WTC11 (cell line): ENCODE results near the gene ZNF787. TPM values are rescaled to one million over a fixed set of nuclear protein-coding genes. Genes with fewer than 3 reads are reported as not detected.

ENCODE experiments used
- ATAC-seq: fragments of 200-7000 bp; cut with Tn5 transposase; 2 replicates; pipeline ENCODE4 v1.10.0; 2021; ENCODE audit warnings: mild to moderate bottlenecking, moderate library complexity
- CTCF ChIA-PET: fragments of 300-600 bp; sonication (Branson Sonifier 250); formaldehyde crosslinking; loops from one replicate; lab custom pipeline; 2021; ENCODE audit warnings: antibody characterized with exemption; lab: Charles Lee
- POLR2A ChIA-PET: fragments of 350-600 bp; sonication (Branson Sonifier 250); formaldehyde crosslinking; loops from one replicate; lab custom pipeline; 2021; ENCODE audit warnings: antibody characterized with exemption; lab: Charles Lee
- DNase-seq: peaks from one replicate; pipeline ENCODE4 v3.0.0; 2021; ENCODE audit warnings: low spot score
- H3K27ac Mint-ChIP-seq: 2 replicates; pipeline ENCODE4 v1.8.0; 2021; ENCODE audit warnings: mixed read lengths
- H3K27me3 Mint-ChIP-seq: 2 replicates; pipeline ENCODE4 v1.8.0; 2021; ENCODE audit warnings: low read depth, mild to moderate bottlenecking, moderate library complexity, mixed read lengths
- H3K36me3 Mint-ChIP-seq: 2 replicates; pipeline ENCODE4 v1.8.0; 2021; ENCODE audit warnings: mixed read lengths
- H3K4me1 Mint-ChIP-seq: 2 replicates; pipeline ENCODE4 v1.8.0; 2022; ENCODE audit warnings: mixed read lengths
- H3K4me3 Mint-ChIP-seq: 2 replicates; pipeline ENCODE4 v1.8.0; 2021; ENCODE audit warnings: mild to moderate bottlenecking, moderate library complexity, mixed read lengths
- H3K9me3 Mint-ChIP-seq: 2 replicates; pipeline ENCODE4 v1.8.0; 2021; ENCODE audit warnings: mixed read lengths
- ATF6 ChIP-seq: sonication (generic); formaldehyde crosslinking; IDR thresholded peaks from 2 replicates; pipeline ENCODE4 v1.8.1; 2023; ENCODE audit warnings: mild to moderate bottlenecking, missing genetic modification reagents
- ESRRA ChIP-seq: sonication (generic); formaldehyde crosslinking; IDR thresholded peaks from 2 replicates; pipeline ENCODE4 v1.8.1; 2022; ENCODE audit warnings: mild to moderate bottlenecking, missing genetic modification reagents, borderline replicate concordance
- JUN ChIP-seq: sonication (generic); formaldehyde crosslinking; IDR thresholded peaks from 2 replicates; pipeline ENCODE4 v1.8.0; 2023; ENCODE audit warnings: mild to moderate bottlenecking, missing genetic modification reagents
- MLX ChIP-seq: sonication (generic); formaldehyde crosslinking; IDR thresholded peaks from 2 replicates; pipeline ENCODE4 v1.8.1; 2023; ENCODE audit warnings: mild to moderate bottlenecking, missing genetic modification reagents, moderate library complexity
- NR2C2 ChIP-seq: sonication (generic); formaldehyde crosslinking; IDR thresholded peaks from 2 replicates; pipeline ENCODE4 v1.8.0; 2022; ENCODE audit warnings: mild to moderate bottlenecking, missing genetic modification reagents
- RELA ChIP-seq: sonication (generic); formaldehyde crosslinking; IDR thresholded peaks from 2 replicates; pipeline ENCODE4 v1.8.1; 2022; ENCODE audit warnings: missing genetic modification reagents, mild to moderate bottlenecking, borderline replicate concordance
- SOX15 ChIP-seq: fragments of 250-450 bp; sonication (Bioruptor Pico); IDR thresholded peaks from 2 replicates; pipeline ENCODE4 v1.9.0; 2021; ENCODE audit warnings: mild to moderate bottlenecking
- TCF7 ChIP-seq: sonication (generic); formaldehyde crosslinking; IDR thresholded peaks from 2 replicates; pipeline ENCODE4 v1.8.0; 2022; ENCODE audit warnings: mild to moderate bottlenecking, low read depth, missing genetic modification reagents, moderate library complexity
- ZBTB21 ChIP-seq: sonication (generic); formaldehyde crosslinking; IDR thresholded peaks from 2 replicates; pipeline ENCODE4 v1.8.1; 2023; ENCODE audit warnings: mild to moderate bottlenecking, missing genetic modification reagents, borderline replicate concordance
- ZNF219 ChIP-seq: sonication (generic); formaldehyde crosslinking; IDR thresholded peaks from 2 replicates; pipeline ENCODE4 v1.8.0; 2023; ENCODE audit warnings: missing genetic modification reagents, mild to moderate bottlenecking, borderline replicate concordance
- ZNF416 ChIP-seq: fragments of 250-450 bp; sonication (Bioruptor Pico); IDR thresholded peaks from 2 replicates; pipeline ENCODE4 v1.9.0; 2021; ENCODE audit warnings: mild to moderate bottlenecking, inconsistent platforms
- ZNF425 ChIP-seq: fragments of 250-450 bp; sonication (Bioruptor Pico); conservative IDR thresholded peaks from 2 replicates; pipeline ENCODE4 v1.9.0; 2021; ENCODE audit warnings: mild to moderate bottlenecking
- total RNA-seq: library from RNA; stranded (reverse); gene quantifications from 3 replicates; pipeline ENCODE4 v1.2.3, GENCODE V29; 2021
- TF ChIP-seq, protein P1 (sequence below): fragments of 200-600 bp; IDR thresholded peaks from 2 replicates; pipeline ENCODE4 v1.8.0; 2022; ENCODE audit warnings: antibody characterized with exemption
- TF ChIP-seq, protein P2 (sequence below): sonication (generic); formaldehyde crosslinking; IDR thresholded peaks from 2 replicates; pipeline ENCODE4 v1.8.0; 2023; ENCODE audit warnings: missing genetic modification reagents
- TF ChIP-seq, protein P3 (sequence below): sonication (generic); formaldehyde crosslinking; IDR thresholded peaks from 2 replicates; pipeline ENCODE4 v1.8.1; 2023; ENCODE audit warnings: mild to moderate bottlenecking, missing genetic modification reagents, moderate library complexity

ZNF787 gene
- total RNA-seq, 1 experiment from 2014 or later, result 62.9 TPM

- CTCF ChIA-PET, result no interaction called here
Observed at GRCh38 chr19:56159009-56159559, 38.0 kb upstream of the ZNF787 start.

More at GRCh38 chr19:56159009-56159559, 38.0 kb upstream of the ZNF787 start:
- Mint-ChIP-seq H3K4me3 (no peak overlapping the region), H3K27me3 (no peaks in the 10 kb centered on the region), H3K4me1 (peaks cover 6% of the 10 kb centered on the region), H3K9me3 (no peaks in the 10 kb centered on the region), H3K27ac (no peak overlapping the region), H3K36me3 (peaks cover 30% of the 10 kb centered on the region)
- POLR2A ChIA-PET, result no interaction called here
- DNase-seq (no peak), ATAC-seq (no peak)
- no peak for TF ChIP-seq RELA
- no peak for TF ChIP-seq TCF7 (CRISPR knock-in tag)
- TF ChIP-seq, protein P1, sequence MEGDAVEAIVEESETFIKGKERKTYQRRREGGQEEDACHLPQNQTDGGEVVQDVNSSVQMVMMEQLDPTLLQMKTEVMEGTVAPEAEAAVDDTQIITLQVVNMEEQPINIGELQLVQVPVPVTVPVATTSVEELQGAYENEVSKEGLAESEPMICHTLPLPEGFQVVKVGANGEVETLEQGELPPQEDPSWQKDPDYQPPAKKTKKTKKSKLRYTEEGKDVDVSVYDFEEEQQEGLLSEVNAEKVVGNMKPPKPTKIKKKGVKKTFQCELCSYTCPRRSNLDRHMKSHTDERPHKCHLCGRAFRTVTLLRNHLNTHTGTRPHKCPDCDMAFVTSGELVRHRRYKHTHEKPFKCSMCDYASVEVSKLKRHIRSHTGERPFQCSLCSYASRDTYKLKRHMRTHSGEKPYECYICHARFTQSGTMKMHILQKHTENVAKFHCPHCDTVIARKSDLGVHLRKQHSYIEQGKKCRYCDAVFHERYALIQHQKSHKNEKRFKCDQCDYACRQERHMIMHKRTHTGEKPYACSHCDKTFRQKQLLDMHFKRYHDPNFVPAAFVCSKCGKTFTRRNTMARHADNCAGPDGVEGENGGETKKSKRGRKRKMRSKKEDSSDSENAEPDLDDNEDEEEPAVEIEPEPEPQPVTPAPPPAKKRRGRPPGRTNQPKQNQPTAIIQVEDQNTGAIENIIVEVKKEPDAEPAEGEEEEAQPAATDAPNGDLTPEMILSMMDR, result no peak
- TF ChIP-seq JUN (CRISPR knock-in tag), result no peak
- no peak for TF ChIP-seq ZNF416 (CRISPR knock-in tag)
- TF ChIP-seq MLX, result no peak
- no peak for TF ChIP-seq SOX15 (CRISPR knock-in tag)
- no peak for TF ChIP-seq NR2C2 (CRISPR knock-in tag)
- TF ChIP-seq ZBTB21 (CRISPR knock-in tag), result no peak
- TF ChIP-seq ATF6 (CRISPR knock-in tag), result no peak
- TF ChIP-seq ZNF219 (CRISPR knock-in tag), result no peak
- TF ChIP-seq, protein P2, sequence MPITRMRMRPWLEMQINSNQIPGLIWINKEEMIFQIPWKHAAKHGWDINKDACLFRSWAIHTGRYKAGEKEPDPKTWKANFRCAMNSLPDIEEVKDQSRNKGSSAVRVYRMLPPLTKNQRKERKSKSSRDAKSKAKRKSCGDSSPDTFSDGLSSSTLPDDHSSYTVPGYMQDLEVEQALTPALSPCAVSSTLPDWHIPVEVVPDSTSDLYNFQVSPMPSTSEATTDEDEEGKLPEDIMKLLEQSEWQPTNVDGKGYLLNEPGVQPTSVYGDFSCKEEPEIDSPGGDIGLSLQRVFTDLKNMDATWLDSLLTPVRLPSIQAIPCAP (CRISPR knock-in tag), result no peak
- no peak for TF ChIP-seq ESRRA
- TF ChIP-seq ZNF425 (CRISPR knock-in tag), result no peak
- TF ChIP-seq, protein P3, sequence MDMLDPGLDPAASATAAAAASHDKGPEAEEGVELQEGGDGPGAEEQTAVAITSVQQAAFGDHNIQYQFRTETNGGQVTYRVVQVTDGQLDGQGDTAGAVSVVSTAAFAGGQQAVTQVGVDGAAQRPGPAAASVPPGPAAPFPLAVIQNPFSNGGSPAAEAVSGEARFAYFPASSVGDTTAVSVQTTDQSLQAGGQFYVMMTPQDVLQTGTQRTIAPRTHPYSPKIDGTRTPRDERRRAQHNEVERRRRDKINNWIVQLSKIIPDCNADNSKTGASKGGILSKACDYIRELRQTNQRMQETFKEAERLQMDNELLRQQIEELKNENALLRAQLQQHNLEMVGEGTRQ (CRISPR knock-in tag), result no peak
